Stimulated activated CD8-positive, alpha-beta memory T cell treated with anti-CD3 and anti-CD28 coated beads, Interleukin-7, amount 100 ng/mL, for 4 hours (primary cell): Measurements from ENCODE around the gene OAS2.
"Not testable (repeated sequence)": the region's sequence is repeated elsewhere in the genome, so short reads cannot be mapped to it uniquely, and the experiment has no call there.

Experiments used
- DNase-seq, 2 donors: peaks; one replicate each; pipeline ENCODE4 v3.0.0-alpha.2; 2020; ENCODE audit warnings: low read depth in 2 of 2

Gene OAS2

GRCh38 chr12:112985642-112986290, 7.4 kb downstream of the OAS2 start:
- no peak for DNase-seq

- DNase-seq: no peak
Measured at GRCh38 chr12:112986291-112986800, 8.0 kb downstream of the OAS2 start.

- no peak for DNase-seq
Measured at GRCh38 chr12:112987561-112987960, 9.2 kb downstream of the OAS2 start.

- DNase-seq: no peak
Measured at GRCh38 chr12:112988224-112988623, 9.9 kb downstream of the OAS2 start.

- DNase-seq: not testable (repeated sequence)
Measured at GRCh38 chr12:112988823-112989385, 10.6 kb downstream of the OAS2 start.

- DNase-seq: no peak
Measured at GRCh38 chr12:112989806-112990205, 11.5 kb downstream of the OAS2 start.

- peak; percentile 9 to 36 for DNase-seq
Measured at GRCh38 chr12:112992541-112993398, 14.5 kb downstream of the OAS2 start.

- DNase-seq: no peak
Measured at GRCh38 chr12:112995008-112995407, 16.7 kb downstream of the OAS2 start.

GRCh38 chr12:112996501-112996900, 18.2 kb downstream of the OAS2 start:
- no peak for DNase-seq

GRCh38 chr12:112997506-112997905, 19.2 kb downstream of the OAS2 start:
- DNase-seq: no peak

GRCh38 chr12:112998987-112999767, 20.9 kb downstream of the OAS2 start:
- no peak for DNase-seq

GRCh38 chr12:113000433-113000832, 22.1 kb downstream of the OAS2 start:
- DNase-seq: no peak

GRCh38 chr12:113002155-113002554, 23.8 kb downstream of the OAS2 start:
- DNase-seq: no peak

GRCh38 chr12:113002676-113003075, 24.4 kb downstream of the OAS2 start:
- no peak for DNase-seq

- DNase-seq: no peak
Measured at GRCh38 chr12:113003636-113004035, 25.3 kb downstream of the OAS2 start.

- no peak for DNase-seq
Measured at GRCh38 chr12:113005762-113006161, 27.4 kb downstream of the OAS2 start.

- no peak for DNase-seq
Measured at GRCh38 chr12:113006206-113006605, 27.9 kb downstream of the OAS2 start.

- no peak for DNase-seq
Measured at GRCh38 chr12:113006641-113007040, 28.3 kb downstream of the OAS2 start.

- no peak for DNase-seq
Measured at GRCh38 chr12:113007166-113007565, 28.8 kb downstream of the OAS2 start.

- no peak for DNase-seq
Measured at GRCh38 chr12:113010701-113011100, 32.4 kb downstream of the OAS2 start.

GRCh38 chr12:113014565-113014964, 36.2 kb downstream of the OAS2 start:
- DNase-seq: no peak

GRCh38 chr12:113016796-113017195, 38.5 kb downstream of the OAS2 start:
- DNase-seq: no peak
